HG03460 (cell line): ENCODE results near the gene GCN1.
"Not testable (repeated sequence)": the region's sequence is repeated elsewhere in the genome, so short reads cannot be mapped to it uniquely, and the experiment has no call there.

ENCODE experiments used
- ATAC-seq: cut with Tn5 transposase; IDR thresholded peaks from one replicate; pipeline ENCODE4 v1.9.1; 2021; ENCODE audit not compliant: unreplicated experiment

GCN1 gene

GRCh38 chr12:120194534-120195395, at the start of gene GCN1:
Gene GCN1 (minus strand): TSS chr12:120194715. CDS start chr12:120194697, 18 bp downstream.
- ATAC-seq: peak; percentile 70

DNA sequence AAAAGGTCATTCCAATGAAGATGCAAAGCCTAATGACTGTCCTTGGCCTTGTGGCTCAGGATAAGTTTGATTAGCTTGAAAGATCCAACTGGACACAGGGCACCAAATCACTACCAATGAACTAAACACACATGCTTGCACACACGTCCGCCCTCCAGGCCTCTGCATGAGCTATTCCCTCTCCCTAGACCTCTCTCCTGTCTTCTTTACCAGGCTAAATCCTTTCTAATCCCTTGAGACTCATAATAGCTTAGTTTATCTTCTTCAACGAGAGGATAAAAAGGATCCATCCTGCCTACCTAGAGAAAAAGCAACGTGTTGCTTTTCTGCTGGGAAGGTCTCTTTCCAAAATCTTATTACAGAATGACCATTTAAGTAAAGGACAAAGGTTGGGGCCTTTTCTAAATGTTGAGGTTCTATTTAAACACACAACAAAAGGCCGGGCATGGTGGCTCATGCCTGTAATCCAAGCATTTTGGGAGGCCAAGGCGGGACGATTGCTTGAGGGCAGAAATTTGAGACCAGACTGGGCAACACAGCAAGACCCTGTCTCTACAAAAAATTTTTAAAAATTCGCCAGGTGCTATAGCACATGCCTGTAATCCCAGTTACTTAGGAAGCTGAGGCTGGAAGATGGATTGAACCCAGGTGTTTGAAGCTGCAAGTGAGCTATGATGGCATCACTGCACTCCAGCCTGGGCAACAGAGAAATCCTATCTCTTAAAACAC, 48.6 kb upstream of the GCN1 start:
- no peak for ATAC-seq

DNA sequence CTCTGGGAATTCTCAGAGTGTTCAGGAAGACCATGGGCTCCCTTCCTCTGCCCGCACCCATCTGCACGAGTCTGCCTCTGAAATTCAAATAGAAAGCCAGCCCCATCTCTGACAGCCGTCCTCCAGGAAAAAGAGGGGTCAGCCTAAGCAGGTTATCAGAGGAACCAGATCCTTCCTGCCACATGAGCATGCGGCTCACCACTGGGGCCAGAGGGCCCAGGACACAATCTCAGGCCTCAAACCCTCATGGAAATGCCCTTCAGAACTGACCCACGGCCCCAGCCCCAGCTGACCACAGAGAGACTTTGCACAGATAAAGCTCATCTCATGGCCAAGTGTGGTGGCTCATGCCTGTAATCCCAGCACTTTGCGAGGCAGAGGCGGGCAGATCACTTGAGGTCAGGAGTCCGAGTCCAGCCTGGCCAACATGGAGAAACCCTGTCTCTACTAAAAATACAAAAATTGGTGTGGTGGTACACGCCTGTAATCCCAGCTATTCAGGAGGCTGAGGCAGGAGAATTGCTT, 47.8 kb upstream of the GCN1 start:
- ATAC-seq: no peak

DNA sequence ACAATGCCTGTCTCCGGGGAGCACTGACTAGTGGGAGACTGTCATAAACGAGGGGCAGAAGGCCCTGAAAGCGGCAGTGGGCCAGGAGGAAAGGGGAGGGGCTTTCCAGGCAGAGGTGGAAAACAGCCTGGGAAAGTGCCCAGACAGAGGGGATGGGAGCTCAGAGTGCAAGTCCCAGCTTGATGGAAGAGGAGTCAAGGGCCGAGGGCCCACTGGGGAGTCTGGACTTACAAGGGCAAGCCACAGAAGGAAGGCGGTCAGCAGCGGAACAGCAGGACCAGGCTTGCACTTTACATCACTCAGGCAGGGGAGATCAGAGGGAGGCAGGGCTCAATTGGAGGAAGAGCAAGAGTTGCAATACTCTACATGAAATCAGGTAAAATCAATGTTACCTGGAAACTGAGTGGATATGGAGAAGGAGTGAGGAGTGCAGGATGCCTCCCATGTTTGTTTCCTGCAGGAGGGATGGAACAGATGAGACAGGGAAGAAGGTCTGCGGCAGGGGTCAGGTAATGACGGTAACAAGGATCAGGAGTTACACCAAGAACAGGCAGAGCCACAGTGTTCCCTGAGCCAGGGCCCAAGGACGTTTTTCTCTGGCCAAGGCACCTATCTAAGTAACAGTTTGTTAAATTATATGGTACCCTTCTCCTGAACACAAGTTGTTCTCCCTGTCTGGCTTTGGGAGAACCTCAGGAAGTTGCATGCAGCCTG, 47.2 kb upstream of the GCN1 start:
- no peak for ATAC-seq

GRCh38 chr12:120240495-120240833, 45.9 kb upstream of the GCN1 start:
- ATAC-seq: no peak

DNA sequence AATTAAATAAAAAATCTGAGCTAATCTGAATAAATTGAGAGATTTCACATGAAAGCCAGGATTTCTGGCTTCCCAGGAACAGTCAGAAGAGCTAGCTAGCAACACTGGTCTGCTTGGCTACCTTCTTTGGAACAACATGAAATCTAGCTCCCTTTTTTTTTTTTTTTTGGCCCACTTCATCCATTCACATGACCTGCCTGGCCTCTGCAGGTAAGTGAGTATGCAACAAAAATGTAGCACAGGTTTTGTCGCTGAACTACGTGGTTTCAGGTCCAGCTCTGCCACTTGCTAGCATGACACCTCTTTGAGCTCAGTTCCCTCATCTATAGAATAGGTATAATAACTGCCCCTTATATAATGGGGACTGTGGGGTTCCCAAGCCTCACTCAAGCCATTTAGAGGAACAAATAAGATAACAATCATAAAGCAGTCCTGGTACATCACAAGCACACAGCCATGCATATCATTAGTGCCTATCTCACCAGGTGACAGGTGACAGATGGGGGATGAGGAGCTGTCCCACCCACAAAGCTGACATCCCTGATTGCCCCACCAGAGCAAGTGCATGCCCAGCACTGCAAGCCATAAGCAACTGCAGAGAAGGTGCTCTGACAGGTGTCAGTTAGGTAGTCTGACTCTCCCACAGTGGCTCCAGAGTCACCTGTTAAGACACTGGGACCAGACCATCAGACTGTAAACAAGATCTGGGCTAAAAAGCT, 45.4 kb upstream of the GCN1 start:
- no peak for ATAC-seq

GRCh38 chr12:120238839-120239445, 44.4 kb upstream of the GCN1 start:
- no peak for ATAC-seq

GRCh38 chr12:120238217-120238616, 43.7 kb upstream of the GCN1 start:
- no peak for ATAC-seq

DNA sequence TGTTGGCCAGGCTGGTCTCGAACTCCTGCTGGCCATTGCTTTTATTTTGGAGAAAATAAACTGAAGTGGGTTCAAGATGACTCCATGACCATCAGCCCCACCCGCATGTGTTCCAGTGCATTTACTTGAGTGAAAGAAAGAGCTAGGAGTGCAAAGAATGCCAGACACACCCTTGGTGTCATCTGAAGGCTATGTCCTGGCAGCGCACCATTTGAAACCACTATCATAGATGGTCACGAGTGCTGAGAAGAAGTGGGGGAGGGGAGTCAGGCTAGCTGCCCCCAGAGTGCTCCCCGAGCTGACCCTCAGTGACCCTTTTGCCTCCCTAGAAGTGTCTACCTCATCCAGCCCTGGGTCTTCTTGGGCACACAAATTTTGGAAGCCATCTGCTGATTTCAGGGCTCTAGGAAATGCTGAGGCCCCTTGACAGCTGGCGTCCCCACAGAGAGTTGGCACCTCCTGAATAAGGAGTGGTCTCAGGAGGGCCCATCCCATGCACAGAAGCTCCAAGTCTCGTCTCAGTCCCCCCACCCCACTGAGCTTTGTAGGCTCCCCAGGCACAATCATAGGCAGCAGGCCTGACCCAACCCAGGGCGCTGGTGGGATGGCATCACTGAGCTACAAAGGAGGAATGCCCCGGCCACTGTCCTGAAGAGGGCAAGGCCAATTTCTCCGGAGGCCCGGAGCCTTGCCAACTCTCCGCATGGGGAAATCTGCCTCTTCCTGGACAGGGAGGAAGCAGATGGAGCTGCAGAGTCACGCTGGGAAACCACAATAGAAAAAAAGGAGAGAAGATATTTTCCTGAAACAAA, 43.1 kb upstream of the GCN1 start:
- no peak for ATAC-seq

DNA sequence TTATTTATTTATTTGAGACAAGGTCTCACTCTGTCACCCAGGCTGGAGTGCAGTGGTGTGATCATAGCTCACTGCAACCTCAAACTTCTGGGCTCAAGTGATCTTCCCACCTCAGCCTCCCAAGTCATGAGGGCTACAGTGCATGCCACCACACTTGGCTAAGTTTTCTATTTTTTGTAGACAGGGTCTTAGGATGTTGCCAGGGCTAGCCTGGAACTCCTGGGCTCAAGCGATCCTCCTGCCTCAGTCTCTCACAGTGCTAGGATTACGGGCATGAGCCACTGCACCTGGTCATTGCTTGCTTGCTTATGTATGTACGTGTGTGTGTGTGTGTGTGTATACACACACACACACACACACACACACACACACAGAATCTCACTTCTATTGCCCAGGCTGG, 42.3 kb upstream of the GCN1 start:
- ATAC-seq: not testable (repeated sequence)

DNA sequence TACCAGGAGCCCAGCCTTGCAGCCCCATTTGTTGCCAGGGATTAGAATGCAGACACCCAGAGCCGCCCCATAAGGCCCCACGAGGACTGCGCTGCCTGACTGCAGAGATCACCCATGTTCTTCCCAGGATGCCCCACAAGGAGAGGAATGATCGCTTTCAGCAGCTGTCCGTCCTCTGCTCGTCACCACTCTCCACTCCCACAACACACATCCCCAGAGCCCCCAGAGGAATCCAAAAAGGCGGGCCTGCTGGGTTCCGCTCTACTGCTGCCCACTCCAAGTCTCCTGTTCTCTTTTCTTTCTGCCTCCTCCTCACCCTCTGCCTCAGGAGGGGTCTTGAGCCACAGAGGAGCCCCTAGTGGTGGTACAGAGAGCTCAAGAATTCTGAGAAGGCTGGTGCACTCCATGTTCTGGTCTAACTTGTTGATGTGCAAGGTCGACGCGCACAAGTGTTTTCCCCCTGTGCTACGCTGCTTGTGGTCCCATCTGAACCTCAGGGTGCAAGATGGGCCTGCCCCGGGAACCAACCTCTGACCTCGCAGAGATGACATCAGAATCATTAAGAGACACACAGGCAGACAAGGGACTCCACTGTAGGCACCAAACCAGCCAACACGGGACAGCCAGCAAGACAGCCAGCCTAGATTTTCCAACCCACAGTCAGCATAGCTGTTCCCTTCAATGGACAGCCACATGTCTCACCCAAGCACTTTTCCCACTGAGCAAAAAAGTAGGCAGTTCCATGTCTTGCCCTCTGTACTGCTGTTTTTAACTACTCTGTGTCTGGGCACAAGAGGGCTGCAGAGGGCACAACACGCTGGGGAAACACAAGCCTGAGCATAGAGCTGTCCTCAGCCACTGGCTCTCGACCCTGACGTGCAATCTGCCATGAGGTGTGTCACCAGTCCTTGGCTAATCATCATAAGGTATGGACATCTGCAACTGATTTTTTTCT, 41.1 kb upstream of the GCN1 start:
- no peak for ATAC-seq

- ATAC-seq: no peak
Measured at GRCh38 chr12:120234643-120235368, 40.3 kb upstream of the GCN1 start.

DNA sequence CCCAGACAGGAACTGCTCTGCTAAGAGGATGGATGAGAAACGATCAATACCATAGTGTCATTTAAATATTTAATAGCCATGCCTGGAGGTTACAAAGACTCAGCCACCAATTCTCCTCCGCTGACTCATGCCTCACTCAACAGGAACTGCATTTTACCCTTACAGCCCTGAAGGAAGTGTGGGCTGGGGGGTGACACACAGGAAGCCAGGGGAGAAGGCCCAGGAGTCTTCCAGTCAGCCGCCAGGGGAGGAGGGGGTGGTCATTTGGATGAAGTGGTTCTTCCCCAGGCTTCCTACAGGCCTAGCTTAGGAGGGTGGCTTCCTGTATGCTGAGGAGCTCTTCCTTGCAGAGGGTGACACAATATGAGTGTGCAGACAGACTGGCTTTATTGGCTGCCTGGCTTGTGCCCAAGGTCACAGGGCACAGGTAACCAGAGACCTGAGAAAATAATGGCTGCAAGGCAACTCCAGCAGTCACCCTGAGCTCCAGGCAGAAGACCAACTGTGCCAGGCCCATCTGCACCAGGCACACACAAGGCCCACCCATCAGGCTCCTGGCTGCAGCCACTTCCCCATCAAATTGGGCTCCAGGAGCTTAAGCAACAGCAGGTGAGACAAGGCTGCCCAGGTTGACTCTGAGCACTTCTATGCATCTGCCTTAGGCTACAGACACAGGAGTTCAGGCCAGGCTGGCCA, 36.9 kb upstream of the GCN1 start:
- ATAC-seq: no peak

GRCh38 chr12:120230974-120231315, 36.4 kb upstream of the GCN1 start:
- ATAC-seq: no peak

DNA sequence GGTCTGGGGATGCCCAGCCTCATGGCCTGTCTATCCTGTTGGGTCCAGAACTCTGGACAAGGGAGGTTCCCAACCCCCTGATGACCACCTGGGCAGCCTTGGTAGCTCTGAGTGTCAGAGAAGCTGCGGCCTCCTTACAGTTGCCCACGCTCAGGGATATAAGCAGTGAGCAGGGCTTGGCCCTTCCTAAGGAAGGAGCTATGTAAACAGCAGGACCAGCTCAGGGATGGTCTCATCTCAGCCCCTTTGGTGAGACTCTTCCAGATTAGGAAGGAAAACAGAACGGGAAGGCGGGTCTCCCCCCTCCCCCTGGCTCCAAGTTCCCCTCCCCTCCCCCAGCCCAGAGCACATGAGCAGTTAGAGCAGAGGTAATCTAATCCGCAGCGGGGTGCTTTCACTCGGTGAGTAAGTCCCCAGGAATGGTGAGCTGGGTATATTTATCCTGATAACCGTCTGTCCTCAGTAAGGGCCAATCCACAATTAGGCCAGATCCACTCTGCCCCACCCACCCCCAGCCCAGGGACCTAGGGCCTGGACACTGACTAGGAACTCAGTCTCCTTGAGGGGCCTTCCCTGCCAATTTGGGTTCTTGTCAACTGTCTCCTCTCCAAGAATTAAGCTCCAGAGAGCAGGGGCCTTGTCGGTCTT, 35.9 kb upstream of the GCN1 start:
- no peak for ATAC-seq

DNA sequence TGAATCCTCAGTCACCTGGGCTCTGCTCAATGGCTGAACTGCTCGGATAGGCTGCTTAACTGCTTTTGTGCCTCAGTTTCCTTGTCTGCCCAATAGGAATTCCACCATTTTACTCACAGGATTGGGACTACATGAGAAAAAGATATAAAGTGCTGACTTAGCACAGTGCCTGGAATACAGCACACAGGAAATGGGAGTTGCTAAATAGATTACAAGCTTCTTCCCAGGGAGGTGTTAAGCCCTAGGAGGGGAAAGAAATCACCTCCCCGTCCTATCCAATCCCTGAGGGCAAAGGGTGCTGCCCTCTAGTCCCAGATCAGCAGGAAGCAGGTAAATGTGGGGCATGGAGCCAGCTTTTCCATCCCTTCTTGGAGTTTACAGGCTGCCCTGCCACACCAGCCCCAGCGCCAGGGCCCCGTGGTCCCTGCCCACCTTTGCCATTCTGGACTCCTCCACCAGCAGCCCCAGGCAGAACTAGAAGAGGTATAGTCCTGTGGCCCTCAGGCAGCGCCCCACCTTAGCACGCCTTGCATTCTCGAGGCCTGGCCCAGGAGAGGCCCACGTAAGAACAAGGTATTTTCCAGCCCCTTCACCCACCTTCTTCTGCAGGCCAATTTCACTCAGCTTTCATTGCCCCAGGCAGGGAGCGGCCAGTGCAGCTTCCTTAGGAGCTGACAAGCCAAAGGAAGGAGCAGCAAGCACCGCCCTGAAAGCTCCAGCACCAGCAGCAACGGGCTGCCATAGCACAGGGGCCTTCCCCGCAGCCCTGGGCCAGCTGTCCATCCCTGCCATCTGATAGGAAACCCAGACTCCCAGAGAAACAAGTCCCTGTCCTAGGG, 35.2 kb upstream of the GCN1 start:
- ATAC-seq: no peak
